Measurements from ENCODE around the gene RNF212.

RNF212 gene

DNA sequence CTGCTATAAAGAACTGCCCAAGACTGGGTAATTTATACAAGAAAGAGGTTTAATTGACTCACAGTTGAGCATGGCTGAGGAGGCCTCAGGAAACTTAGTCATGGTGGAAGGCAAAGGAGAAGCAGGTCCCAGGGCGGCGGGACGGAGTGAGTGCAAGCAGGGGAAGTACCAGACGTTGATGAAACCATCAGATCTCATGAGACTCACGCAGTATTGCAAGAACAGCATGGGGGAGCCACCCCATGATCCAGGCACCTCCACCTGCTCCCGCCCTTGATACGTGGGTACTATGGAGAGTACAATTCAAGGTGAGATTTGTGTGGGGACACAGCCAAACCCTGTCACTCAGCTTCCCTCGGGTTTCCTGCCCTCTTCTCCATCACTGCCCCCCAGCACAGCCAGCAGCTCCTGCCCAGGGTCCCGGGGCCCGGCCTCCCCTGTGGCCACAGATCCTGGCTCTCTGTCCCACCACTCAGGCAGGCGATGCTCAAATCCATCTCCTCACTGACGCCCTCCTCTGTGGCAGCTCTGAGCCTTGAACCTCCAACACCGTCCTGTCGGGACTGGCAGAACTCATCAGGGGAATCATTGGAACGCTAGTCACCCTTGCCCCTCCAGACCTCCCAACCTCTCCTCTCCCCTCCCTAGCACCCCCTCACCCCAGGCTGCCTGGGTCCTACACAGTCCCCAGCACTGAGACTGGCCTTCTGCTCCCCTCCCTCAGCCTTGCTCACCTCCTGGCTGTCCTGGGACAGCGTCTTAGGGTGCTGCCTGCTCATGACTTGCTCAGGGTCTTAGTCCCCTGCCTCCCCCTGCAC lies 64.4 kb downstream of the RNF212 start:
- ATAC-seq, result no peak
- TF ChIP-seq ISL1 (CRISPR knock-in tag; IDR thresholded peaks at IDR 0.05) (no peak), ESRRG (CRISPR knock-in tag; IDR thresholded peaks at IDR 0.05) (no peak), ZFP3 (CRISPR knock-in tag; IDR thresholded peaks at IDR 0.05) (no peak), GLIS3 (CRISPR knock-in tag; IDR thresholded peaks at IDR 0.05) (no peak), CSRNP3 (CRISPR knock-in tag; IDR thresholded peaks at IDR 0.05) (no peak), BACH2 (CRISPR knock-in tag; IDR thresholded peaks at IDR 0.05; ENCODE audit: borderline replicate concordance) (no peak), TSHZ2 (CRISPR knock-in tag; IDR thresholded peaks at IDR 0.05) (no peak), ZNF70 (CRISPR knock-in tag; IDR thresholded peaks at IDR 0.05) (no peak), ARNTL (CRISPR knock-in tag; IDR thresholded peaks at IDR 0.05; ENCODE audit: borderline replicate concordance, low read depth) (no peak)

DNA sequence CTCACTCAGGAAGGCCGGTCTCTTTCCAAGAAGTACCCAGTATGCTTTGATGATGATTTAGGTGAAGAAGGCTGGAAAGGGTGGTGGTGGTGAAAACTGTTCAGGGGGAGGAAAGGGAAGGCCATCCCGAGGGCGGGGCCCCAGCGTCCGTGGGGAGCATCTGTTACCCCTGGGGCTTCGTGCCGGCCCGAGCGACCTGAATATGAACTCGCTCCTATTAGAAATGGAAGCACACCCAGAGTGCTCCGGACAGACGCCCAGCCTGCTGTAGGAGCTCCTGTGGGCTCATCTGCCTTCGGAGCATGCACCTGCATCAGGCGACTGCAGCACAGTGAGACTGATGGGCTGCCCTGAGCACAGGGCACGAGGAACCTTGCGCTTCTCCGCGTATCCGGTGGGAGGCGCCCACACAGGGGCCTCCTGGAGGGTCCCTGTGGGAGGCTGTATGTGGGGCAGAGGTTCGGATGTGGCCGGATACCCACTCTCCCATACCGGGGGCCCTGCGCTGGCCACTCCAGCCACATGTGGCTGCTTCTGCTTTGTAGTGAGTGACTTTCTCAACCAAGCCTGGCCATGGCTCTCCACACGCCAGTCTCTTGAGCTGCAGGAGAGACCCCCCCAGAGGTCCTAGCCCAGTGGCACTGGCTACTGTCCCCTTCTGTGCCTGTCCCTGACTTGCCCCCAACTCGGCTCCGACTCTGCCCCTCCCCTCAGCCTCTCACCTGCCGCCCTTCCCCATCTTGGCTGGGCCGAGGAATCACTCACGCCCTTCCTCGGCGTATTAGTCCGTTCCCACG lies 65.2 kb downstream of the RNF212 start:
- TF ChIP-seq SNAI2 (CRISPR knock-in tag; IDR thresholded peaks at IDR 0.05) (no peak), GLIS3 (CRISPR knock-in tag; IDR thresholded peaks at IDR 0.05) (no peak), BACH2 (CRISPR knock-in tag; IDR thresholded peaks at IDR 0.05; ENCODE audit: borderline replicate concordance) (no peak)
- ATAC-seq, result no peak

- ATAC-seq, result no peak
- no peak for TF ChIP-seq CREB5 (CRISPR knock-in tag; IDR thresholded peaks at IDR 0.05; ENCODE audit: low read depth)
- TF ChIP-seq, protein P1, sequence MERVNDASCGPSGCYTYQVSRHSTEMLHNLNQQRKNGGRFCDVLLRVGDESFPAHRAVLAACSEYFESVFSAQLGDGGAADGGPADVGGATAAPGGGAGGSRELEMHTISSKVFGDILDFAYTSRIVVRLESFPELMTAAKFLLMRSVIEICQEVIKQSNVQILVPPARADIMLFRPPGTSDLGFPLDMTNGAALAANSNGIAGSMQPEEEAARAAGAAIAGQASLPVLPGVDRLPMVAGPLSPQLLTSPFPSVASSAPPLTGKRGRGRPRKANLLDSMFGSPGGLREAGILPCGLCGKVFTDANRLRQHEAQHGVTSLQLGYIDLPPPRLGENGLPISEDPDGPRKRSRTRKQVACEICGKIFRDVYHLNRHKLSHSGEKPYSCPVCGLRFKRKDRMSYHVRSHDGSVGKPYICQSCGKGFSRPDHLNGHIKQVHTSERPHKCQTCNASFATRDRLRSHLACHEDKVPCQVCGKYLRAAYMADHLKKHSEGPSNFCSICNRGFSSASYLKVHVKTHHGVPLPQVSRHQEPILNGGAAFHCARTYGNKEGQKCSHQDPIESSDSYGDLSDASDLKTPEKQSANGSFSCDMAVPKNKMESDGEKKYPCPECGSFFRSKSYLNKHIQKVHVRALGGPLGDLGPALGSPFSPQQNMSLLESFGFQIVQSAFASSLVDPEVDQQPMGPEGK (CRISPR knock-in tag; IDR thresholded peaks at IDR 0.05; ENCODE audit: borderline replicate concordance), result no peak
- TF ChIP-seq PPARA (CRISPR knock-in tag; IDR thresholded peaks at IDR 0.05; ENCODE audit: borderline replicate concordance), result no peak
- TF ChIP-seq CSDC2 (CRISPR knock-in tag; IDR thresholded peaks at IDR 0.05), result no peak
- TF ChIP-seq TSHZ2 (CRISPR knock-in tag; IDR thresholded peaks at IDR 0.05), result no peak
- no peak for TF ChIP-seq TOX (CRISPR knock-in tag; IDR thresholded peaks at IDR 0.05; ENCODE audit: borderline replicate concordance)
- no peak for TF ChIP-seq ZFP3 (CRISPR knock-in tag; IDR thresholded peaks at IDR 0.05)
- TF ChIP-seq, protein P2, sequence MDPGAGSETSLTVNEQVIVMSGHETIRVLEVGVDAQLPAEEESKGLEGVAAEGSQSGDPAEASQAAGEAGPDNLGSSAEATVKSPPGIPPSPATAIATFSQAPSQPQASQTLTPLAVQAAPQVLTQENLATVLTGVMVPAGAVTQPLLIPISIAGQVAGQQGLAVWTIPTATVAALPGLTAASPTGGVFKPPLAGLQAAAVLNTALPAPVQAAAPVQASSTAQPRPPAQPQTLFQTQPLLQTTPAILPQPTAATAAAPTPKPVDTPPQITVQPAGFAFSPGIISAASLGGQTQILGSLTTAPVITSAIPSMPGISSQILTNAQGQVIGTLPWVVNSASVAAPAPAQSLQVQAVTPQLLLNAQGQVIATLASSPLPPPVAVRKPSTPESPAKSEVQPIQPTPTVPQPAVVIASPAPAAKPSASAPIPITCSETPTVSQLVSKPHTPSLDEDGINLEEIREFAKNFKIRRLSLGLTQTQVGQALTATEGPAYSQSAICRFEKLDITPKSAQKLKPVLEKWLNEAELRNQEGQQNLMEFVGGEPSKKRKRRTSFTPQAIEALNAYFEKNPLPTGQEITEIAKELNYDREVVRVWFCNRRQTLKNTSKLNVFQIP (CRISPR knock-in tag; IDR thresholded peaks at IDR 0.05; ENCODE audit: borderline replicate concordance, low read depth), result no peak
- no peak for TF ChIP-seq RARB (CRISPR knock-in tag; IDR thresholded peaks at IDR 0.05)
- no peak for TF ChIP-seq ESRRG (CRISPR knock-in tag; IDR thresholded peaks at IDR 0.05)
- TF ChIP-seq ISL1 (CRISPR knock-in tag; IDR thresholded peaks at IDR 0.05), result no peak
- no peak for TF ChIP-seq GLIS3 (CRISPR knock-in tag; IDR thresholded peaks at IDR 0.05)
- no peak for TF ChIP-seq ZFP30 (CRISPR knock-in tag; IDR thresholded peaks at IDR 0.05)
- TF ChIP-seq TCF4 (CRISPR knock-in tag; IDR thresholded peaks at IDR 0.05; ENCODE audit: borderline replicate concordance), result no peak
- TF ChIP-seq SNAI2 (CRISPR knock-in tag; IDR thresholded peaks at IDR 0.05), result no peak
- TF ChIP-seq ZC3H10 (CRISPR knock-in tag; IDR thresholded peaks at IDR 0.05), result no peak
- TF ChIP-seq ARNTL (CRISPR knock-in tag; IDR thresholded peaks at IDR 0.05; ENCODE audit: borderline replicate concordance, low read depth), result no peak
- no peak for TF ChIP-seq ZNF8 (CRISPR knock-in tag; IDR thresholded peaks at IDR 0.05)
Measured at GRCh38 chr4:1047106-1047975, 66.0 kb downstream of the RNF212 start.

DNA sequence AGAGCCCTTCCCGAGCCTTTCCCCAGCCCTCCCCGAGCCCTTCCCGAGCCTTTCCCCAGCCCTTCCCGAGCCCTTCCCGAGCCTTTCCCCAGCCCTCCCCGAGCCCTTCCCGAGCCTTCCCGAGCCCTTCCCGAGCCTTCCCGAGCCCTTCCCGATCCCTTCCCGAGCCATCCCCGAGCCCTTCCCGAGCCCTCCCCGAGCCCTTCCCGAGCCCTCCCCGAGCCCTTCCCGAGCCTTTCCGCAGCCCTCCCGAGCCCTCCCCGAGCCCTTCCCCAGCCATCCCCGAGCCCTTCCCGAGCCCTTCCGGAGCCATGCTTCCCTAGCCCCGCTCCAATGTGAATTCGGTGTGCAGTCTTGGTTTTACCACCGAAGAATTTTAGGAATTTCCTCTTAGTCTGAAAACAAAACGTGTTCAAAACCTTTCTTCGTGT lies 66.8 kb downstream of the RNF212 start:
- peak; percentile 48 for ATAC-seq
